CD4-positive, alpha-beta T cell treated with Interleukin-15 for 1 hour (primary cell): ENCODE data around the gene ZFYVE27.

ENCODE experiments used
- DNase-seq: peaks from one replicate; pipeline ENCODE4 v3.0.0-alpha.2; 2020

ZFYVE27 gene

GRCh38 chr10:97715259-97715874 lies 21.6 kb upstream of the ZFYVE27 start:
- DNase-seq = no peak

DNA sequence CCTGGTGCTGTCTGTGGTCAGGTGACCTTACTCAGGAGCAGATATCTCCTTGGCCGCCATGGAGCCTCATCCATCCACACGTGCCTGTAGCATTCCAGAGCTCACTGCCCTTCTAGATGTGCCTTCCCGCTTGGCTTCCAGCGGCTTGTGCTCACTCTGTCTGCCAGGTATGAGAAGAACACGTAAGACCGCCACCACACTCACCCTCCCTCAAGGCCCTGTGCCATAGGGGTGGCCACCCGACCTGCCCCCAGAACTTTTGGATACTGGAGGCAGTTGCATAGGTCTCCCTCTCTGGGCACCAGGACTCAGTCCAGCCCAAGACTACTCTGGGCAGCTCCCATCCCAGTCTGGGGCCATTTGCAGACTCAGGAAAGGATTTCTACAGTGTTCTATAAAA lies 19.3 kb upstream of the ZFYVE27 start:
- no peak for DNase-seq

DNA sequence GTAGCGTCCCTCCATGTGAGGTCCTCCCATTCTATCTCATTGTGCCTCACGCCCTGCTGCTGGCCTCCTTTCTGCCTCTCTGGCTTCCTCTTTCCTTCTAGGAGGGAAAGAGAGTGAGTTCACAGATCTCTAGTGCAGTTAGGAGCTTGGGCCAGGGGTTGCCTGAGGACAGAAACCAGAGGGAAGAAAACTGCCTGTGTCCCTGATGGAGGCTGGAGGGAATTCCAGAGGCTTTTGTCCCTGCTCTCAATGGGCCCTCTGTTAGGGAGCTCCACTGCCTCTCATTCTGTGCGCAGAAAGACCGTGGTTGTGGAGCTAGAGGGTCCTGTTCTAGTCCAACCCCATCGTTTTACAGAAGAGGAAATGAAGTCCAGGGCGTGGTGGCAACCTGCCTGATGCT lies 18.8 kb upstream of the ZFYVE27 start:
- no peak for DNase-seq

DNA sequence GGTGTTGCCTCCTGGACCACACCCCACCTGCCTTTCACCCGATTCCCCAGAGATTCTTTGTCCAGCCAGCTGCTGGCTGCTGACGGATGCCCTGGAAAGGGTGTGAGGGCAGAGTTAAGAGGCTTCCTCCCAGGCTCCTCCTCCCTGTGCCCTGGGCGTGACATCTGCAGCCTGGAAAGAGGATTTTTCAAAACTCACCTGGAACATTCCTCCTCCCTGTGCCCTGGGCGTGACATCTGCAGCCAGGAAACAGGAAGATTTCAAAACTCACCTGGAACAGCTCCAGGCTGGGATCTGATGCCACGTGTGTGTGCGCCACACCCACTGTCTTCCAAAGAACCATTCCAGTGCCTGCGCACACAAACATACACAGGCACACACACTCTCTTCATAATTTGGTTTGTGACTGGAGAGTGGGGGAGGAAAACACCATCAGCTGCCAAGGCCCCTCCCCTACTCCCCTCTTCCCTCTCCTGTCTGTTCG lies 18.2 kb upstream of the ZFYVE27 start:
- no peak for DNase-seq

- no peak for DNase-seq
Observed at GRCh38 chr10:97719602-97720001, 17.3 kb upstream of the ZFYVE27 start.

GRCh38 chr10:97721871-97722780 lies 14.8 kb upstream of the ZFYVE27 start:
- no peak for DNase-seq

DNA sequence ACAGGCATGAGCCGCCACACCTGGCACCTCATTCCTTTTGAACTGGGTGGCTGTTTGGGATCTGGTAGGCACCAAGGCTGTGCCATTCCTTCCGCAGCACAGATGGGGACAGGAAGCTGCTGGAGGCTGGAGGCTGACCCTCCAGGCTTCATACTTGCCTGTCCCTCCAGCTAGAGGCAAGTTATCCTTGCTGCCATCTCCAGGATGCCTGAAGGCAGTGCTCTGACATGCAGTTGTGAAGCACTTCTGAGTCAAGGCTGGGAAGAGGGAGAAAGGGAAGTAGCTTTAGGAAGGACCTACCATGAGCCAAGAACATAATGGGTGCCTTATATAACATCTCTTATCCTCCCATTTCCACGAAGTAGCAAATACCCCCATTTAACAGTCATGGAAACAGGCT lies 13.9 kb upstream of the ZFYVE27 start:
- DNase-seq = no peak

DNA sequence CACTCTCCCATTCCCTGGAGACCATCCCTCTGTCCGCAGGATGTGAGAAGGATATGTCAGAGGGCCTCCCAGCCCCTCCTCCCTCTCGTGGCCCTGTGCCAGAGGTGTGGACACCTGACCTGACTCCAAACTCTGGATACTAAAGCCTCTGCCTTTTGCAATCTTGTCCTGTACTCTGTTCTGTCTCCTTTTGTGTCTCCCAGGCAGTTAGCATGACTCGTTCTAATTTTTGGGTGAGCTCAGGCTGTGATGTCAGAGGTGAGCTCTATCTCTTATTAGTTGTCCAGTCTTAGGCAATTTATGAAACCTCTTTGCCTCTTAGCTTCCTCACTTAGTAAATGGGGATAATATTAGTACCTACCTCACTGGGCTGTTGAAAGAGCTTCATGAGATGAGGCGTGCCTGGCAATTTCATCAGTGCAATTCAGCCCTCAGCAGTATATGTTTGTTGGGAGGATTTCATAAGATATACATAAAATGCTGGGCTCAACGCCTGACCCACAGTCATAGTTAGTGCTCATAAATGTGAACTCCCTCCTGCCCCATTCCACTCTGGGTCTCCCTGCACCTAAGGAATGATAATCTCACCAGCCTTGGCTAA lies 12.5 kb upstream of the ZFYVE27 start:
- no peak for DNase-seq

DNA sequence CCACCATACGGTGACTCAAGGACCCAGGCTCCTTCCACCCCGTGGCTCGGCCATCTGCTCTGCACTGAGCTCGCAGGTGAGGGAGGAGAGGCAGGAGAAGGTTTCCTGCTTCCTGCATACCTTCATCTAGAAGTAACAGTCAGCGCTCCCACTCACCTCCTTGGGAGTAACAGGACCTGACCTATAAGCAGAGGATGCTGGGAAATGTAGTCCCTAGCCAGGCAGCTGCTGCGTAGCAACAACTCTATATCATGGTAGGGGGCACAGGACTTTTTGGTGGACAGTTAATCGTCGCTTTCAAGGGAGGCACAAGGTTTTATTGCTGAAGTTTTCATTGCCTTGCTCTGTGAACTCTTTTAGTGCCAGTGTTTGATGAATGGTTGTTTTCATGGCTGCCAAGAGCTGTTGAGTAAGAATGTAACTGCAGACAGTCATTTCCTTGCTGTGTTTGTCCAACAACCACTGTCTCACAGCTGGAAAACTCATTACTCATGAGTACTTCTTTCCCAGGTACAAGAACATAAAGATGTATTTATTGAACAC lies 10.2 kb upstream of the ZFYVE27 start:
- no peak for DNase-seq

DNA sequence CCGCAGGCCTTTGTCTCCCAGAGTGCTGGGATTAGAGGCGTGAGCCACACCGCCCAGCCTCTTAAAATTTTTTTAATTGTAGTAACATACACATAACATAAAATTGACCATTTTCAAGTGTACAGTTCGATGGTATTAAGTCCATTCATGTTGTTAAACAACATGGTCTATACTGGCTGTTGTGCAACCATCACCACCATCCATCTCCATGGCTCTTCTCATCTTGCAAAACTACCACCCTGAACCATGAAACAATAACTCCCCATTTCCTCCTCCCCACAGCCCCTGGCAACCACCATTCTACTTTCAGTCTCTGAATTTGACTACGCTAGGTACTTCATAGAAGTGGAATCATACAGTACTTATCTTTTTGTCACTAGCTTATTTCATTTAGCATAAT lies 7.9 kb upstream of the ZFYVE27 start:
- no peak for DNase-seq

DNA sequence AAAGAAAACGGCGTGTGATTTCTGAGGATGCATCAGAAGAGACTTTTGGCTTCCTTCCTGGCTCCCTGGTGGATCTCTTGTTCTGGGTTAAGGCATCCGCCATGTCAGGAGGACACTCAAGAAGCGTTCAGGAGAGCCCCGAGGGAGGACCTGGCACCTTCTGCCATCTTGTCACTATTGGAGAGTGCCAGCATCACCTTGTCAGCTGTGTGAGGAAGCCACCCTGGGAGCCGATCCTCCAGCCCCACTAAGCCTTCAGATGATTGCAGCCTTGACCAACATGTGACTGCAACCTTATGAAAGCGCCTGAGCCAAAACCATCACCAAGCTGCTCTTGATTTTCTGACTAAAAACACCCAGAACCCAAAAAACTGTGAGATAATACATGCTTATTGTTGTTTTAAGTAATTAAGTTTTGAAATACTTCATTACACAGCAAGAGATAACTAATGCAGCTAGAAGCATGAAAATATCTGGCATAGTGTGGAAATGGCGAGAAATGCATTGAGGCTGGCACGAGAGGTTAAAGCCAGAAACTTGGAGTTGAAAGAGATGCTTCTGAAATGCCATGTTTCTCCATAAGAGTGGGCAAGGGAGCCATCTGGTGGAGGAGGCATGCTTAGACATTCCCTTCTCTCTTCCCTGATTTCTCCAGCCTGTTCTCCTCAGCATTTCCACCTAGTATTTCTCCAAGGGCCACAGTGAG lies 5.4 kb upstream of the ZFYVE27 start:
- peak; percentile 47 for DNase-seq

DNA sequence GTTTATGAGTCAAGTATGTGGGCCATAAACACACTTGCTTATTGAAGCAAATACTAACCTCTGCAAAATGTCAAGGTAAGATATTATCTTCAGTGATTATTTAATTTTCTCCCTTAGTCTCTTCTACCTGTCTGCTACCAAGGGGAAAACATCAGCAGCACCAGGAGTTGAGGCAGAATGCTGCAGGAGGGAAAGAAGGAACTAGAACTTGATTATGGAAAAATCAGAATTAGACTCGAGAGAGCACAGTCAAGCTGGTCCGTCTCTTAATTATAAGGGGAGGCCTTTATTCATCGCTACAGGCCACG lies 4.9 kb upstream of the ZFYVE27 start:
- no peak for DNase-seq

GRCh38 chr10:97733256-97733655 lies 3.7 kb upstream of the ZFYVE27 start:
- no peak for DNase-seq

DNA sequence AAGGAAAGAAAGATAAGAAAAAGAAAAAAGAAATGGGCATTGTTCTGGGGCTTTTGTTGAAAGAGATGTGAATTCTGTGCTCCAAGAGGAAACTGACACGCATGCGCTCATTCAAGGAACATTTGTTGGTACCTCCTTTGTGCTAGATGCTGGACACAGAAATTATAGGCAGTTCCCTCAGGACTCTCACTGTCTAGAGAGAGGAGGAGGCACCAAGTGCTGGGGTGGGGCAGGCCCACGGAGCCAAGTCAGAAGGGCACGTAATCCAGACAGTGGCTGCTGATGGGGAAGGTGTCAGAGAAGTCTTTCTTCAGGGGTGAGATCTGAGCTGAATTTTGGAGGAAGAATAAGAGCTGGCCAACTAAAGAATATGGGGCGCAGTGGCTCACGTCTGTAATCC lies 2.9 kb upstream of the ZFYVE27 start:
- DNase-seq = no peak

GRCh38 chr10:97736403-97736901 lies 476 bp upstream of the ZFYVE27 start:
- no peak for DNase-seq

DNA sequence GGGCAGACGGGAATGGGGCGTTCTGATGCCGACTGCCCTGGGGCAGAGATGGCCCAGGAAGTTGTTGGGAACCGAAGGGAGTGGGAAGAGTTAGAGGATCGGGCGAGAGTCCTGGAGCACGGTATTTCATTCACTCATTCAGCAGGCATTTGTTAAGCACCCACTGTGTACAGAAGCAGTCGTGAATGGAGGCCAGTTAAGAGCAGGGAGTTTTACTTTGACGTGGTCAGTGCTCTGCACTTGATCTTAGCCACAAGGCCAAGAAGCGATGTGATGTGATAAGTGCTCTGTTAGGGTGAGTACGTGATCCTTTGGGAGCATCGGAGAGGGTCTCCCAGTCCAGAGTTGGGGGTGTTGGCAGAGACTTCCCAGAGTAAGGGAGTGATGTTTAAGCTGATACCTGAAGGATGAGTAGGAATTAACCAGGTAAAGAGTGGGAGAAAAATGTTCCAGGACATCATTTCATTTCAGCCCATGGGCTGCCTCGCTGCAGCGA lies 890 bp downstream of the ZFYVE27 start:
- no peak for DNase-seq

- no peak for DNase-seq
Observed at GRCh38 chr10:97738616-97739015, 1.7 kb downstream of the ZFYVE27 start.

DNA sequence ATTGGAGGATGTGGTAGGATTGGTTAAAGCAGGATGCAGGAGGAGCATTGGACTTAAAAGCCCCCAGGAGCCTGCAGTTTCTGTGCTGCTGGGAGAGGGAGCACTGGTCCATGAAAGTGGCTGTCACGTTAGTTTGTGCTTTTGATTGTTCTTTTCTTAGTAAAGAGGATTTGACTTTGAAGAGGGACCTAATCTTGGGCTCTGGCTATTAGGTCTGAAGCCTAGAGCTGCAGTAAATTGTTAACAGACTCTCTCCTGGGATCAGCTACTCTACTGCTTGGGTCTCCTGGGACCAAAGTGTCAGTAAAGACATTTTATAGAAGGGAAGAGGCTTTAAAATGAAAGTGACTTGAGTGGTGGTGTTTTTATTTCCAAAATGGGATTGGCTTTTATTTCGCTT lies 3.7 kb downstream of the ZFYVE27 start:
- no peak for DNase-seq

GRCh38 chr10:97743169-97743943 lies 6.4 kb downstream of the ZFYVE27 start:
- DNase-seq = no peak

DNA sequence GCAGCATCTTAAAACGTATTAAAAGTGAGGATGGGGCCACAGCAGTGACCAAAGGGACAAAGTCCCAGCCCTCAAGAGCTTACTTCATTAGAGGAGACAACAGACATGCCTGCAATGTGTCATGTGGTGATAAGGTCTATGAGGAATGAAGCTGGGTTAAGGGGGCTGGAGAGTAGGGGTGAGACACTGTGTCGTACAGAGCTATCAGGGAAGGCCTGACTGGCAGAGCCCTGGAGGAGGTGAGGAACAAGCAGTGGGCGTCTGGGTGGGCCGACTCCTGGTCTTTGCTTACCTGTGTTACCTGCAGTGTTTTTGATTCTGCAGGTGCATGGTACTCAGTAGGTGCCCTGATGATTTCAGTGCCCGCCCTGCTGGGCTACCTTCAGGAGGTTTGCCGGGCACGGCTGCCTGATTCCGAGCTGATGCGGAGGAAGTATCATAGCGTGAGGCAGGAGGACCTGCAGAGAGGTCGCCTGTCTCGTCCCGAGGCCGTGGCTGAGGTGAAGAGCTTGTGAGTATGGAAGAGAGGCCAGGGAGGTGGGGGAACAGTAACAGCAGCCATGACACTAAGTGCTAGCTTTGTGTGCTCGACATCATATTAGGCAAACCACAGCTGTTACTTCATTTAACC lies 7.6 kb downstream of the ZFYVE27 start:
- no peak for DNase-seq

- no peak for DNase-seq
Observed at GRCh38 chr10:97747573-97747972, 10.6 kb downstream of the ZFYVE27 start.

GRCh38 chr10:97748116-97748515 lies 11.2 kb downstream of the ZFYVE27 start:
- DNase-seq = no peak
